ENCODE results near the gene SMAD5.
A peak's percentile ranks its signal among the peaks of the same experiment; 100 is the strongest.

SMAD5 gene

GRCh38 chr5:136115183-136115865 is 17.3 kb upstream of the SMAD5 start:
- DNase-seq, result no peak

GRCh38 chr5:136120529-136120928 is 12.1 kb upstream of the SMAD5 start:
- DNase-seq, result no peak

GRCh38 chr5:136123236-136123768 is 9.3 kb upstream of the SMAD5 start:
- no peak for DNase-seq

GRCh38 chr5:136127560-136127959 is 5.1 kb upstream of the SMAD5 start:
- no peak for DNase-seq

GRCh38 chr5:136128481-136128880 is 4.2 kb upstream of the SMAD5 start:
- no peak for DNase-seq

DNA sequence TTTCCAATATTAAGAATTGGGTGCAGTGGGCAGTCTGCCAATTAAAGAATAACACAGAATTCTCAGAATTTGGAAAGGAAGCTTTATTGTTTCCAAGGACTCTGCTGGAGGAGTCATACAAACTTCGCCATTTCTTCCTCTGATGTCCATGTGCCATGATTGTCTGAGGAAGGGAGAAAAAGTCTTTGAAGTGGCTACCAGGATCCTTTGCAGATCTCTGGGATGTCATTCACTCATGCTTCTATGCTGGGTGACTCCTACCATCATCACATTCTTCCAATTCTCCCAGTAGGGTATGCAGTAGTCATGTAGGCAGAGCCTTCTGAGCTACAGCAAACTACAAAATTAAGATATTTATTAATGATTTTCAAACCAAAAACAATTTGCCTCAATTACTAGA is 3.2 kb upstream of the SMAD5 start:
- DNase-seq, result no peak

GRCh38 chr5:136130581-136130980 is 2.1 kb upstream of the SMAD5 start:
- DNase-seq, result no peak

DNA sequence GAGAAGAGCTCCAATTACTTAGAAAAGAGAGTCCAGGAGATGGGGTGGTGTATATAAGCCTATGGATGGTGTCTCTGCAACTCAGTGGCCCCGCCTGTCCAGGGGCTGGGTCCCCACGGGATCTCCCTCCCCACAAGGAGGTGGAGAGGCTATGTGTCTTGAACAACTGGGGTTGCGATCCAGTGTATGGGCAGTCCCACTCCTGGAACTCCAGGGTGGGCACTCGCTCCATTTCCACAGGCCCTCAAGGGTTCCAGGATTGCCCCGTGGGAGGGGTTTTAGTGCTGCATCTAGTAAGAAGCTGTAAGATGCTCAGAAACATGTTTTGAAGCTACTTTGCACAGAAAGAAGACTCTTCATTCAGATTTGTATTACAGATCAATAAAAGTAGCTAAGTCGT is 558 bp upstream of the SMAD5 start:
- DNase-seq, result no peak

- DNase-seq, result peak; percentile 7
Observed at GRCh38 chr5:136133222-136133921, 727 bp downstream of the SMAD5 start.

DNA sequence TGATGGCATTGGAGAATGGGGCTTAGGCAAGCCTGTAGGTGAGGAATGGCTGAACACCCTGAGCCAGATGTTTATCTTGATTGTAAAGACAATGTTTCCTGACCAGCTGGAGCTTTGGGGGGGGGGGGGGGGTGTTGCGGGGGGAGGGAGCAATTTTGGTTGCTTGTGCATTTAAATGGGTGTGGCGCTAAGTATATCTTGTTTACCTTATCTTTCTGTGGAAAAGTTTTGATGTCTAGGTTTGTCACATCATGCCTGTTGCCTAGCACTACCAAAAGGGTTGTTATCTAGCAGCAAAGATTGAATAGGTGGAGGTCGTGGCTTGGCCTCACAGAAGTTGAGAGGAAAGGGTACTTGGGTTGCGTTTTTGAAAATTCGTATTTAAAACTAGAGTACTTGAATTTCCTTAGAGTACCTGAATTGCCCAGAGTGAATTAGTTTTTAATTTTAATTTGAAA is 1.3 kb downstream of the SMAD5 start:
- DNase-seq, result no peak

- no peak for DNase-seq
Observed at GRCh38 chr5:136134653-136135052, 2.0 kb downstream of the SMAD5 start.

DNA sequence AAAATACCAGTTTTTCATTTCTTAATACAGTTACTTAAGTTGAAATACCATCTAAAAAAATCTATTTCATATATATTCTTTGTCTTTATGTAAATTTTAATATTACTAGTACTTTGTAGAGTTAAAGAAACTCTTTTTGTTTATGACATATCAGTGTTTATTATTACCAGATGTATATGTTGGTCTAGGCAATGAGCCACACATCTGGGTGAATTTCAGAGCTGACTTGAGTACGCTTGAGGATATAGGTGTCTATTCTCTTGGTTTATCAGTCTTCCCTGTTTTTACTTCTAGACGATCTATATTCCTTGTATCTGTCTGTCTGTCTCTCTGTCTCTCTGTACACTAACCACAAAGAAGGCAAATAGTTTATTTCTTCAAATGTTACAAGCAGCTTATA is 2.9 kb downstream of the SMAD5 start:
- no peak for DNase-seq

DNA sequence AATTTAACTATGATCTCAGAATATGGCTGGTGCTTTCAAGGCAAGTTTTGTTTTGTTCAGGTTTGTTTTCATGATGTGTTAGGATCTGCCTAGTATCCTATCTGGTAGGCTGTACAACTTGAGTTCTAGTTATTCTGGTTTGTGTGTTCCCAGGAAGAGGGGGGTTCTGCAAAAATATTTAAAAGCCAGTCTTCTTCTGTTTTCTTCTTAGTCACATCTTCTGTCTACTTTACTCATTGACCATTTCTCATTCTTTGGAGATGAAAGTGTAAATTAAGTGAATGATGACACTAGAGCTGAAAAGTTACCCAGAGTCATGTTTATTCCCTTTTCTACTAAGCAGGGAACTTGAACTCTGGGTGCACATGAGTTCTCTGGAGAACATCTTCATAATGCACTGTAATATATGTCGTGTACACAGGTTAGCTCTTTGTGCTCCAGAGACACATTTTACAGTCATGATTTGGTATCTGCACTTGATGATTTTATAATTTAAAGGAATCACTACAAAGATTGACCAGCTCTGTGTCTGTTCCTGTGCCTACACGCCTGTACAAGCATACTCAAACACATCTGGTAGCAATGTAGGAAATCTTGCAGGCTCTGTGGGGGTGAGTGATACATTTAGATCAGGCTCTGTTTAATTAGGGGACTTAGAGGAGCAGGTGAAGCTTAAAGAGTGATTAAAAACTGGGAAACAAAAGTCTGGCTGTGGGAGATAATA is 5.0 kb downstream of the SMAD5 start:
- DNase-seq, result no peak

DNA sequence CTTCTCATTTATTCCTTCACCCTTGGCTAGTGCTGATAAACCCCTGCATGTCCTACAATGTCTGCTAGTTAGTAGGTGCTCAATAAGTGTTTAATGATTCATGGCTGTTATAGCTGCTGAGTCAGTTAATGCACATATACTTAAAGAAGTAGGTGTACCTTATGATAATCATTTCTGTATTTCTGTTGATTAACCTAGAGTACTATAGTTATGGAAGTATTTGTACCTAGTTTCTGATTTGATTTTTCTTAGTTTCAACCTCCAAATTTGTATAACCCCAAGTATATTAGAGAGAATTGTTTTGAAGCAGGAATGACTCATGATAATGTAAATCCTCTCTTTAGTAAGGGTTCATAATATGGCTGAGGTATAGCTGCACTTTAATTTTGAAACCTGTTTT is 8.9 kb downstream of the SMAD5 start:
- DNase-seq, result no peak

GRCh38 chr5:136143312-136143711 is 10.7 kb downstream of the SMAD5 start:
- no peak for DNase-seq

GRCh38 chr5:136143763-136144162 is 11.1 kb downstream of the SMAD5 start:
- DNase-seq, result no peak

DNA sequence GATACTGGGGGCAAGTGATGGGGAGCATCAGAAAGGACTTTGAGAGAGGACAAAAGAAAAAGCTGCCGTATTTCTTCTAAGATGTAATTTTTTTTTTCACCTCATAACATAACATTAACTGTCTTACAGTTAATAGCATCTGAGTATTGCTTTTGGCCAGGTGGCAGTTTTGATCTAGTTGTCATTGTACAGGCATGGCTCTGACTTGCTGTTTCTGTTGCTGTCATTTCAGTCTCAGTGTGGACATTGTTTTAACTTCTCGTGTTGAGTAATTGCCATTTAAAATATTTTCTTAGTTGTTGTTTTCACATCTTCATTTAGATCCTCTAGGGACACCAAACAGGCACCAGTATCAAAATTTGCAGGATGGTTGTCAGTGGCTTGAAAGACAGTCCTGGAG is 12.4 kb downstream of the SMAD5 start:
- DNase-seq, result no peak

DNA sequence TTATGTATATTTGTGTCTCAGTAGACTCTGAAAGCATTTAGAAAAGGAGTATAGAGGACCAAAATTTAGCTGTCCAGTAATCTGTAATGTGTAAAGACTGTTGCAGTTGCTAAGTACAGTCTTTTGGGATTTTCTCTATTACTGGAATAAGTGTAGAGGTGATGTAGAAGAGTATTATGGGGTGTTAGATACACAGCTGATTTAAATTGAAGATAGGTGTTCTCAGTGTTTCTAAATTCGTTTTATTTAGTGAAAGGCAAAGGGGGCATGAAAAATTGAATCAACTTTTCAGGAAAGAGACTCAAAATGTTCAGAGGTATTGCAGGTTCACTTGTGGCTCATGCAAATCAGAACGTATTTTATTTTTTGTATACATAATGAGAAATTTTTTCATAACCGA is 13.6 kb downstream of the SMAD5 start:
- no peak for DNase-seq

- no peak for DNase-seq
Observed at GRCh38 chr5:136147632-136148031, 15.0 kb downstream of the SMAD5 start.

DNA sequence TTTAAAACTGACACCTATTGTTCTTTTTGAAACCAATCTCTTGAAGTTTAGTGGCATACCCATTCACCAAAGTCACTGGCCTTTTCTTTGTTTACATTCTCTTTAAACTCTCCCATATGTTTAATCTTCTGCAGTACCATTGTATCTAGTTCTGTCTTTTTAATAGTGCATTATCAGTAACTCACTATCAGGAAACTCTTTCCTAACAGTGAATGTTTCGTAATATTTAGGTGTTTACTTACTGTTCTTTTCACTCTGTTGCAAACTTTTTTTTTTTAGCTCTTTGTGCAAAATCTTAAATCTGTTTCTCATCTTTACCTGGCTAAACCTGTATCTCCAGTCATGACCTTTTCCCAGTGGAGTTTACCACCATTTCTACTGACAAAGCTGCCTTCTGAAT is 17.2 kb downstream of the SMAD5 start:
- DNase-seq, result no peak

DNA sequence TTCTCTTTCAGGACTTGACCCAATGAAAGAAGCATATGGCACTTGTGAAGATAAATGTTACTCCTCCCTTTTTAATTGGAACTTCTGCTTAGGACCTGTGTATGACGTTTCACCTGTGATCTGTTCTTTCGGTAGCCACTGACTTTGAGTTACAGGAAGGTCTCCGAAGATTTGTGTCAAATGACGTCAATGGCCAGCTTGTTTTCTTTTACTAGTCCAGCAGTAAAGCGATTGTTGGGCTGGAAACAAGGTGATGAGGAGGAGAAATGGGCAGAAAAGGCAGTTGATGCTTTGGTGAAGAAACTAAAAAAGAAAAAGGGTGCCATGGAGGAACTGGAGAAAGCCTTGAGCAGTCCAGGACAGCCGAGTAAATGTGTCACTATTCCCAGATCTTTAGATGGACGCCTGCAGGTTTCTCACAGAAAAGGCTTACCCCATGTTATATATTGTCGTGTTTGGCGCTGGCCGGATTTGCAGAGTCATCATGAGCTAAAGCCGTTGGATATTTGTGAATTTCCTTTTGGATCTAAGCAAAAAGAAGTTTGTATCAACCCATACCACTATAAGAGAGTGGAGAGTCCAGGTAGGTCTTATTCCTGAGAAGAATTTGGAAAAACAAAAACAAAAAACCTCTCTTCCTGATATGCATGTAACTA is 21.1 kb downstream of the SMAD5 start:
- no peak for DNase-seq

- no peak for DNase-seq
Observed at GRCh38 chr5:136155078-136155477, 22.4 kb downstream of the SMAD5 start.

- DNase-seq, result no peak
Observed at GRCh38 chr5:136155761-136156160, 23.1 kb downstream of the SMAD5 start.
